ENCODE data around the gene RETREG3. TPM values are rescaled to one million over a fixed set of nuclear protein-coding genes. Genes with fewer than 3 reads are reported as not detected.

The RETREG3 gene
- total and polyA plus RNA-seq, 2 of the 13 experiments (the other 11 are each of a cell fraction or from before 2014, with no cell fraction given), result 47.0 to 55.8 TPM

- peak; percentile 73 for TF ChIP-seq YY1 (IDR thresholded peaks at IDR 0.05; ENCODE audit: insufficient read depth, insufficient replicate concordance, low read depth, low read length)
- TF ChIP-seq NFYB (CRISPR knock-in tag; IDR thresholded peaks at IDR 0.05), result peak; percentile 97
- no peak for TF ChIP-seq EZH2 (conservative IDR thresholded peaks at IDR 0.05; ENCODE audit: low read depth, low read length)
- TF ChIP-seq ZSCAN22 (CRISPR knock-in tag; IDR thresholded peaks at IDR 0.05), result 0 out of 2 replicates have a peak, but pooled peaks have one; percentile 50
- TF ChIP-seq, protein P1, sequence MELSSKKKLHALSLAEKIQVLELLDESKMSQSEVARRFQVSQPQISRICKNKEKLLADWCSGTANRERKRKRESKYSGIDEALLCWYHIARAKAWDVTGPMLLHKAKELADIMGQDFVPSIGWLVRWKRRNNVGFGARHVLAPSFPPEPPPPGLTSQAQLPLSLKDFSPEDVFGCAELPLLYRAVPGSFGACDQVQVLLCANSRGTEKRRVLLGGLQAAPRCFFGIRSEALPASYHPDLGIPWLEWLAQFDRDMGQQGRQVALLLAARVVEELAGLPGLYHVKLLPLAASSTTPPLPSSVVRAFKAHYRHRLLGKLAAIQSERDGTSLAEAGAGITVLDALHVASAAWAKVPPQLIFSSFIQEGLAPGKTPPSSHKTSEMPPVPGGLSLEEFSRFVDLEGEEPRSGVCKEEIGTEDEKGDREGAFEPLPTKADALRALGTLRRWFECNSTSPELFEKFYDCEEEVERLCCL (CRISPR knock-in tag; IDR thresholded peaks at IDR 0.05; ENCODE audit: borderline replicate concordance), result peak; percentile 19; the same call in 1 of the 2 replicates
- TF ChIP-seq TEF (CRISPR knock-in tag; IDR thresholded peaks at IDR 0.05), result no peak
- TF ChIP-seq CHD4 (IDR thresholded peaks at IDR 0.05; ENCODE audit: borderline replicate concordance, low read length), result no peak
- no peak for TF ChIP-seq ZNF552 (CRISPR knock-in tag; IDR thresholded peaks at IDR 0.05; ENCODE audit: borderline replicate concordance)
- TF ChIP-seq MYNN (CRISPR knock-in tag; IDR thresholded peaks at IDR 0.05; ENCODE audit: low read depth), result 0 out of 2 replicates have a peak, but pooled peaks have one; percentile 71
- TF ChIP-seq ETS1 (CRISPR knock-in tag; IDR thresholded peaks at IDR 0.05), result no peak; the same call in 1 of the 2 replicates
- no peak for TF ChIP-seq NBN (conservative IDR thresholded peaks at IDR 0.05)
- TF ChIP-seq, protein P2, sequence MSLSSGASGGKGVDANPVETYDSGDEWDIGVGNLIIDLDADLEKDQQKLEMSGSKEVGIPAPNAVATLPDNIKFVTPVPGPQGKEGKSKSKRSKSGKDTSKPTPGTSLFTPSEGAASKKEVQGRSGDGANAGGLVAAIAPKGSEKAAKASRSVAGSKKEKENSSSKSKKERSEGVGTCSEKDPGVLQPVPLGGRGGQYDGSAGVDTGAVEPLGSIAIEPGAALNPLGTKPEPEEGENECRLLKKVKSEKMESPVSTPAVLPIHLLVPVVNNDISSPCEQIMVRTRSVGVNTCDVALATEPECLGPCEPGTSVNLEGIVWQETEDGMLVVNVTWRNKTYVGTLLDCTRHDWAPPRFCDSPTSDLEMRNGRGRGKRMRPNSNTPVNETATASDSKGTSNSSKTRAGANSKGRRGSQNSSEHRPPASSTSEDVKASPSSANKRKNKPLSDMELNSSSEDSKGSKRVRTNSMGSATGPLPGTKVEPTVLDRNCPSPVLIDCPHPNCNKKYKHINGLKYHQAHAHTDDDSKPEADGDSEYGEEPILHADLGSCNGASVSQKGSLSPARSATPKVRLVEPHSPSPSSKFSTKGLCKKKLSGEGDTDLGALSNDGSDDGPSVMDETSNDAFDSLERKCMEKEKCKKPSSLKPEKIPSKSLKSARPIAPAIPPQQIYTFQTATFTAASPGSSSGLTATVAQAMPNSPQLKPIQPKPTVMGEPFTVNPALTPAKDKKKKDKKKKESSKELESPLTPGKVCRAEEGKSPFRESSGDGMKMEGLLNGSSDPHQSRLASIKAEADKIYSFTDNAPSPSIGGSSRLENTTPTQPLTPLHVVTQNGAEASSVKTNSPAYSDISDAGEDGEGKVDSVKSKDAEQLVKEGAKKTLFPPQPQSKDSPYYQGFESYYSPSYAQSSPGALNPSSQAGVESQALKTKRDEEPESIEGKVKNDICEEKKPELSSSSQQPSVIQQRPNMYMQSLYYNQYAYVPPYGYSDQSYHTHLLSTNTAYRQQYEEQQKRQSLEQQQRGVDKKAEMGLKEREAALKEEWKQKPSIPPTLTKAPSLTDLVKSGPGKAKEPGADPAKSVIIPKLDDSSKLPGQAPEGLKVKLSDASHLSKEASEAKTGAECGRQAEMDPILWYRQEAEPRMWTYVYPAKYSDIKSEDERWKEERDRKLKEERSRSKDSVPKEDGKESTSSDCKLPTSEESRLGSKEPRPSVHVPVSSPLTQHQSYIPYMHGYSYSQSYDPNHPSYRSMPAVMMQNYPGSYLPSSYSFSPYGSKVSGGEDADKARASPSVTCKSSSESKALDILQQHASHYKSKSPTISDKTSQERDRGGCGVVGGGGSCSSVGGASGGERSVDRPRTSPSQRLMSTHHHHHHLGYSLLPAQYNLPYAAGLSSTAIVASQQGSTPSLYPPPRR (CRISPR knock-in tag; IDR thresholded peaks at IDR 0.05; ENCODE audit: borderline replicate concordance), result peak; percentile 57; the same call in 1 of the 2 replicates
- peak; percentile 56; the same call in 1 of the 2 replicates for TF ChIP-seq KDM3A (CRISPR knock-in tag; IDR thresholded peaks at IDR 0.05; ENCODE audit: low read depth)
- peak; percentile 37 for TF ChIP-seq ZNF782 (CRISPR knock-in tag; IDR thresholded peaks at IDR 0.05; ENCODE audit: borderline replicate concordance)
- TF ChIP-seq GABPA (IDR thresholded peaks at IDR 0.05; ENCODE audit: low read depth, low read length), result peak; percentile 96
- peak; percentile 97 for TF ChIP-seq GABPA (CRISPR knock-in tag; IDR thresholded peaks at IDR 0.05; ENCODE audit: low read depth)
- peak; percentile 44 for TF ChIP-seq FOSL2 (CRISPR knock-in tag; IDR thresholded peaks at IDR 0.05)
- no peak for TF ChIP-seq ZNF569 (CRISPR knock-in tag; IDR thresholded peaks at IDR 0.05; ENCODE audit: borderline replicate concordance)
- TF ChIP-seq KMT2A (CRISPR knock-in tag; IDR thresholded peaks at IDR 0.05), result peak; percentile 87; the same call in 1 of the 2 replicates
- peak; percentile 96; the same call in 2 of the 3 replicates for TF ChIP-seq MXI1 (IDR thresholded peaks at IDR 0.05; ENCODE audit: borderline replicate concordance, low read depth, low read length)
- no peak for TF ChIP-seq ZFP36 (IDR thresholded peaks at IDR 0.05; ENCODE audit: borderline replicate concordance, low read depth, low read length, partially characterized antibody)
- no peak for TF ChIP-seq FOXM1 (CRISPR knock-in tag; IDR thresholded peaks at IDR 0.05)
- TF ChIP-seq ARNT (IDR thresholded peaks at IDR 0.05), result no peak
Measured at GRCh38 chr17:42577532-42578281, 31.5 kb downstream of the RETREG3 start, which contains the start of gene PSMC3IP (continued).

Measured in HepG2 (cell line).